H1 (cell line): Measurements from ENCODE around the gene PLXDC2. TPM values are rescaled to one million over a fixed set of nuclear protein-coding genes. Genes with fewer than 3 reads are reported as not detected.

Experiments
- CTCF ChIA-PET: fragments of 300-600 bp; sonication (Branson Sonifier 250); formaldehyde crosslinking; loops from one replicate; lab custom pipeline; 2021; ENCODE audit not compliant: partially characterized antibody; lab: Charles Lee
- POLR2A ChIA-PET: fragments of 300-600 bp; sonication (Branson Sonifier 250); formaldehyde crosslinking; loops from one replicate; lab custom pipeline; 2021; ENCODE audit warnings: inconsistent platforms; ENCODE audit not compliant: partially characterized antibody; lab: Charles Lee
- DNase-seq, 2 experiments: peaks; one replicate each; pipeline versions ENCODE4 v3.0.0 to v3.0.0-alpha.2; 2010 to 2022; ENCODE audit warnings: low spot score in 2 of 2, low read depth in 1 of 2, mixed read lengths in 1 of 2
- FAIRE-seq: peaks from 2 replicates; lab custom pipeline; 2011; peaks lifted over from hg19 to GRCh38; lab: Jason Lieb, UNC
- H2AFZ ChIP-seq: 2 replicates; pipeline ENCODE4 v1.8.1; 2012; ENCODE audit warnings: low read length, inconsistent platforms
- H2AK5ac ChIP-seq: 2 replicates; pipeline ENCODE4 v1.6.1; 2013; ENCODE audit warnings: low read depth, low read length
- H2BK120ac ChIP-seq: replicated peaks from 2 replicates; pipeline ENCODE3; 2013; ENCODE audit warnings: low read depth, low read length, inconsistent platforms
- H2BK12ac ChIP-seq: 2 replicates; pipeline ENCODE4 v1.6.1; 2013; ENCODE audit warnings: low read depth, low read length
- H2BK15ac ChIP-seq: 2 replicates; pipeline ENCODE4 v1.6.1; 2013; ENCODE audit warnings: low read length
- H2BK20ac ChIP-seq: 2 replicates; pipeline ENCODE4 v1.6.1; 2013; ENCODE audit warnings: low read length
- H2BK5ac ChIP-seq: 2 replicates; pipeline ENCODE4 v1.6.1; 2013; ENCODE audit warnings: low read depth, low read length
- H3K14ac ChIP-seq: 2 replicates; pipeline ENCODE4 v1.6.1; 2013; ENCODE audit warnings: inconsistent platforms; ENCODE audit not compliant: insufficient read length
- H3K18ac ChIP-seq: 2 replicates; pipeline ENCODE4 v1.6.1; 2013; ENCODE audit warnings: low read length; ENCODE audit errors: extremely low read depth
- H3K23ac ChIP-seq: 2 replicates; pipeline ENCODE4 v1.6.1; 2013; ENCODE audit warnings: inconsistent platforms; ENCODE audit not compliant: insufficient read length
- H3K23me2 ChIP-seq: 2 replicates; pipeline ENCODE4 v1.6.1; 2013; ENCODE audit warnings: low read depth, low read length
- H3K27ac ChIP-seq: 2 replicates; pipeline ENCODE4 v1.6.1; 2011; ENCODE audit warnings: low read depth, low read length, inconsistent platforms
- H3K27me3 ChIP-seq, 4 experiments: replicated peaks in 1 of 4; 1 replicate in 1 of 4; 2 replicates in 3 of 4; pipeline versions ENCODE4 v1.6.1 to v1.8.1; 2011 to 2013; ENCODE audit warnings: low read length in 3 of 4, mild to moderate bottlenecking in 3 of 4, inconsistent platforms in 2 of 4, mixed read lengths in 2 of 4, moderate library complexity in 1 of 4; ENCODE audit not compliant: control insufficient read depth in 3 of 4, insufficient read depth in 3 of 4; ENCODE audit errors: extremely low read depth in 1 of 4
- H3K36me3 ChIP-seq, 4 experiments: 2 replicates each; pipeline versions ENCODE4 v1.6.1 to v1.8.1; 2011 to 2013; ENCODE audit warnings: mild to moderate bottlenecking in 4 of 4, low read length in 3 of 4, moderate library complexity in 2 of 4, control low read depth in 1 of 4, inconsistent platforms in 1 of 4; ENCODE audit not compliant: insufficient read depth in 4 of 4, control insufficient read depth in 2 of 4
- H3K4ac ChIP-seq: replicated peaks from 2 replicates; pipeline ENCODE3; 2013; ENCODE audit warnings: low read length, low read depth, mixed read lengths, inconsistent platforms; ENCODE audit not compliant: insufficient read length
- H3K4me1 ChIP-seq, 4 experiments: replicated peaks in 1 of 4; 1 replicate in 1 of 4; 2 replicates in 3 of 4; pipeline versions ENCODE4 v1.6.1 to v1.8.1; 2011 to 2013; ENCODE audit warnings: low read length in 3 of 4, inconsistent platforms in 2 of 4, mixed read lengths in 1 of 4; ENCODE audit not compliant: insufficient read depth in 4 of 4, control insufficient read depth in 3 of 4
- H3K4me2 ChIP-seq, 2 experiments: 2 replicates each; pipeline versions ENCODE4 v1.6.1 to v1.8.1; 2011 to 2013; ENCODE audit warnings: low read depth in 2 of 2, low read length in 2 of 2, control low read depth in 1 of 2, inconsistent platforms in 1 of 2, mild to moderate bottlenecking in 1 of 2; ENCODE audit not compliant: insufficient read depth in 1 of 2
- H3K4me3 ChIP-seq, 4 experiments: fragments of 200-600, 300-600 bp in 1 of 4; sonication (generic), shearing (Covaris generic), sonication (Bioruptor Twin) in 1 of 4; 2 replicates each; pipeline versions ENCODE4 v1.5.1 to v1.8.1; 2011 to 2016; ENCODE audit warnings: low read length in 4 of 4, low read depth in 3 of 4, control low read depth in 2 of 4, inconsistent platforms in 2 of 4, mild to moderate bottlenecking in 2 of 4, mixed read lengths in 1 of 4, moderate library complexity in 1 of 4; ENCODE audit not compliant: insufficient read depth in 2 of 4; ENCODE audit errors: extremely low read depth in 1 of 4
- H3K56ac ChIP-seq: replicated peaks from 2 replicates; pipeline ENCODE3; 2013; ENCODE audit warnings: low read depth, mild to moderate bottlenecking, mixed read lengths, low read length, inconsistent platforms; ENCODE audit not compliant: insufficient read length
- H3K79me1 ChIP-seq: 2 replicates; pipeline ENCODE4 v1.6.1; 2013; ENCODE audit warnings: low read depth, low read length, control low read depth
- H3K79me2 ChIP-seq, 2 experiments: 2 replicates each; pipeline versions ENCODE4 v1.6.1 to v1.8.1; 2012 to 2013; ENCODE audit warnings: low read length in 2 of 2, mild to moderate bottlenecking in 2 of 2, inconsistent platforms in 1 of 2; ENCODE audit not compliant: insufficient read depth in 2 of 2, control insufficient read depth in 1 of 2
- H3K9ac ChIP-seq, 4 experiments: replicated peaks in 1 of 4; 1 replicate in 1 of 4; 2 replicates in 3 of 4; pipeline versions ENCODE4 v1.6.1 to v1.8.1; 2011 to 2013; ENCODE audit warnings: low read depth in 3 of 4, low read length in 3 of 4, control low read depth in 2 of 4, mild to moderate bottlenecking in 2 of 4, moderate library complexity in 2 of 4, inconsistent platforms in 1 of 4; ENCODE audit errors: extremely low read depth in 1 of 4
- H3K9me3 ChIP-seq, 2 experiments: 2 replicates each; pipeline versions ENCODE4 v1.6.1 to v1.8.1; 2012 to 2013; ENCODE audit warnings: mild to moderate bottlenecking in 2 of 2, moderate library complexity in 2 of 2, control low read depth in 1 of 2, inconsistent platforms in 1 of 2, low read depth in 1 of 2, low read length in 1 of 2, mixed read lengths in 1 of 2; ENCODE audit not compliant: insufficient read depth in 2 of 2
- H4K20me1 ChIP-seq, 2 experiments: replicated peaks in 1 of 2; 2 replicates each; pipeline versions ENCODE3 to v1.8.1; 2011 to 2013; ENCODE audit warnings: inconsistent platforms in 2 of 2, low read length in 2 of 2, mild to moderate bottlenecking in 1 of 2; ENCODE audit not compliant: insufficient read depth in 2 of 2, control insufficient read depth in 1 of 2
- H4K5ac ChIP-seq: 2 replicates; pipeline ENCODE4 v1.6.1; 2013; ENCODE audit warnings: low read length, low read depth, mixed read lengths, inconsistent platforms; ENCODE audit not compliant: insufficient read length
- H4K8ac ChIP-seq: 2 replicates; pipeline ENCODE4 v1.8.0; 2013; ENCODE audit warnings: mild to moderate bottlenecking, moderate library complexity, low read length, inconsistent platforms; ENCODE audit not compliant: insufficient read depth; ENCODE audit errors: extremely low read depth
- H4K91ac ChIP-seq: replicated peaks from 2 replicates; pipeline ENCODE3; 2013; ENCODE audit warnings: low read length, mixed read lengths, inconsistent platforms; ENCODE audit not compliant: insufficient read length
- GABPA ChIP-seq: IDR thresholded peaks from 2 replicates; pipeline ENCODE4 v1.6.1; 2011; ENCODE audit warnings: mild to moderate bottlenecking, low read length, moderate library complexity, borderline replicate concordance; ENCODE audit not compliant: insufficient read depth
- GTF2F1 ChIP-seq: IDR thresholded peaks from 2 replicates; pipeline ENCODE4 v1.6.1; 2012; ENCODE audit warnings: low read depth, low read length, improper control_type of control experiment, borderline replicate concordance
- KDM1A ChIP-seq: fragments of 200-600, 300-600 bp; sonication (generic); IDR thresholded peaks from 2 replicates; pipeline ENCODE4 v1.7.1; 2016; ENCODE audit warnings: mild to moderate bottlenecking, low read length, borderline replicate concordance
- POLR2A ChIP-seq, 2 experiments: IDR thresholded peaks; 1 replicate in 1 of 2; 2 replicates in 1 of 2; pipeline ENCODE4 v1.6.1; 2011; ENCODE audit warnings: low read depth in 2 of 2, low read length in 2 of 2, mild to moderate bottlenecking in 2 of 2; ENCODE audit errors: control extremely low read depth in 1 of 2
- RAD21 ChIP-seq, 2 experiments: IDR thresholded peaks in 1 of 2; conservative IDR thresholded peaks in 1 of 2; 2 replicates each; pipeline ENCODE4 v1.6.1; 2011; ENCODE audit warnings: low read depth in 2 of 2, low read length in 2 of 2, improper control_type of control experiment in 1 of 2, inconsistent platforms in 1 of 2, mild to moderate bottlenecking in 1 of 2, moderate library complexity in 1 of 2
- RNF2 ChIP-seq: fragments of 200-900, 300-1000 bp; sonication (generic); IDR thresholded peaks from 2 replicates; pipeline ENCODE4 v1.7.1; 2016; ENCODE audit warnings: borderline replicate concordance, low read depth, mild to moderate bottlenecking, antibody characterized with exemption, low read length; ENCODE audit not compliant: poor library complexity, severe bottlenecking; ENCODE audit errors: missing control alignments
- RXRA ChIP-seq: IDR thresholded peaks from 2 replicates; pipeline ENCODE4 v1.6.1; 2011; ENCODE audit warnings: low read depth, mild to moderate bottlenecking, low read length, moderate library complexity; ENCODE audit not compliant: insufficient read depth
- TAF1 ChIP-seq: IDR thresholded peaks from 2 replicates; pipeline ENCODE4 v1.6.1; 2011; ENCODE audit warnings: mild to moderate bottlenecking, low read depth, low read length
- WGBS, 2 experiments: shearing (Covaris generic) in 1 of 2; methylation state at CpG; one replicate each; pipeline versions ENCODE4 v1.1.6 to v1.1.7; 2013 to 2015; ENCODE audit warnings: low lambda C conversion rate in 2 of 2, mixed read lengths in 2 of 2, inconsistent platforms in 1 of 2, low coverage in 1 of 2, missing lambda C conversion rate in 1 of 2; ENCODE audit not compliant: insufficient replicate concordance in 2 of 2, insufficient coverage in 1 of 2, insufficient read length in 1 of 2; ENCODE audit errors: extremely low coverage in 1 of 2, missing lambda C conversion rate in 1 of 2; 5-methylcytosine and 5-hydroxymethylcytosine counted together
- polyA plus RNA-seq, 7 experiments: library from polyadenylated mRNA; depleted of rRNA in 3 of 7; stranded (reverse) in 5 of 7; unstranded in 2 of 7; fragments of >200 nt in 5 of 7; fragments of 200-250 nt in 2 of 7; gene quantifications; 1 replicate in 5 of 7; 2 replicates in 1 of 7; 4 replicates in 1 of 7; pipeline versions ENCODE4 v1.2.1 to v1.2.3, GENCODE V29; 2011 to 2013; ENCODE audit warnings: missing spikeins in 2 of 7, mixed read lengths in 2 of 7
- total RNA-seq: library from RNA; stranded (reverse); fragmentation: NEBNext Ultra II Directional; extraction: Animal tissue kit (Norgen Biotek cat#: 25700); gene quantifications from 2 replicates; pipeline ENCODE4 v1.2.1, GENCODE V29; 2021
- TF ChIP-seq, protein P1 (sequence below), 3 experiments: IDR thresholded peaks; 1 replicate in 2 of 3; 2 replicates in 1 of 3; pipeline versions ENCODE4 v1.5.1 to v1.6.1; 2011; ENCODE audit warnings: low read length in 3 of 3, mild to moderate bottlenecking in 3 of 3, inconsistent platforms in 2 of 3, low read depth in 1 of 3, moderate library complexity in 1 of 3; ENCODE audit not compliant: insufficient read depth in 1 of 3; ENCODE audit errors: control extremely low read depth in 1 of 3

Gene PLXDC2
- total and polyA plus RNA-seq, 2 of the 8 experiments (the other 6 are each of a cell fraction or from before 2014, with no cell fraction given) = 23.0 to 40.5 TPM

DNA sequence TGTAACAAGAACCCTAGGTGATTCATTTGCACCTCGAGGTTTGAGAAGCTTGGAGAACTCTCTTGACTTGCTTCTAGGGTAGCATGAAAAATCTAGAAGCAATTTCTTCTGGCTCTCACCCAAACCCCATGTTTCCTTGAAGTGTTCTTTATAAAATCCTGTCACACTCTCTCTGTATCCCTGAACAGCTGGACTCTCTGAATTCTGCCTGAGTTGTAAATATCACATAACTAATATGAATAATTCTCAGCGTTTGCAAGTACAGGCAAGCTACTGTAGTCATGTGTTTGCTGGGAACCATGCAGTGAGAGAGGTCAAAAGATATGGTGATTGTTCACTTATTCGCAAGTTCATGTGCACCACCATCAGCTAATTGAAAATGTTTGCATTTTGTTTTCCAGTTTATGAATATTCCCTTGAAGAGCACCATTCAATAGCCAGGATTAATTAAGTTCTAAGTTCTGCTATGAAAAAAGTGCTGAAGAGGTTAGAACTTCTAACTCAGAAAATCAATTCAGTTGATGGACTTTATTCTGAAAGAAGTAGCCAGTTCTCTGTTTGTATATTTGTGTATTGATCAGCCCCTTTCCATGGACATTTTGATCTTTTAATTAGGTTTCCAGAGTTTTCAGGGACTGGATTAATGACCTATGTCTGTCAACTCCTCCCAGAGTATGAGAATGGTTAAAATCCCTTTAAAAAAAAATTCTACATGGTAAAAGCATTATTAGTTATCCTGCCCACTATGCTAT, 243.0 kb downstream of the PLXDC2 start:
- no peak overlapping the region for H2BK15ac ChIP-seq
- no peak overlapping the region for H4K5ac ChIP-seq
- no peak overlapping the region for H3K27ac ChIP-seq
- 64% methylated on average over 3 of the region's 3 CpGs; no CpG with 5 or more reads in 1 of the 2 experiments for WGBS, 2 experiments
- POLR2A ChIA-PET = interaction anchor here (0.9 to 1.0 kb wide), 2 partner anchors 20 to 54 kb away, joined by 3 read pairs; no protein-coding TSS in a partner anchor
- H2AFZ ChIP-seq = no peak overlapping the region
- H3K4me2 ChIP-seq = no peak overlapping the region
- no peak overlapping the region for H2BK5ac ChIP-seq
- H2BK120ac ChIP-seq = no peak overlapping the region
- no peak overlapping the region for H2BK12ac ChIP-seq
- FAIRE-seq = no peak
- H3K23ac ChIP-seq = no peak overlapping the region
- H2BK20ac ChIP-seq = no peak overlapping the region
- no peaks in the 10 kb centered on the region; the same call in 1 of the 2 replicates for H3K79me1 ChIP-seq
- H3K4ac ChIP-seq = no peak overlapping the region
- no peak overlapping the region for H4K8ac ChIP-seq
- DNase-seq = no peak
- H3K9me3 ChIP-seq = peaks cover 3 to 5% of the 10 kb centered on the region in 2 experiments; a peak in 3 of 4 replicates
- H3K9ac ChIP-seq = no peak overlapping the region
- no peak overlapping the region for H3K18ac ChIP-seq
- peaks cover 0 to 5% of the 10 kb centered on the region in 2 experiments; a peak in 1 of 4 replicates for H3K79me2 ChIP-seq
- no peak overlapping the region for H3K14ac ChIP-seq
- H3K23me2 ChIP-seq = no peaks in the 10 kb centered on the region; the same call in 1 of the 2 replicates
- H3K36me3 ChIP-seq = peaks cover 0 to 2% (median 0%) of the 10 kb centered on the region in 4 experiments; a peak in 1 of 8 replicates
- H2AK5ac ChIP-seq = no peak overlapping the region
- H4K20me1 ChIP-seq = no peaks in the 10 kb centered on the region
- H4K91ac ChIP-seq = no peak overlapping the region
- H3K4me1 ChIP-seq = no peaks in the 10 kb centered on the region
- no peaks in the 10 kb centered on the region for H3K27me3 ChIP-seq
- H3K4me3 ChIP-seq = no peak overlapping the region
- CTCF ChIA-PET = no interaction called here
- H3K56ac ChIP-seq = no peak overlapping the region
- TF ChIP-seq RNF2 = no peak
- no peak for TF ChIP-seq RXRA
- no peak for TF ChIP-seq POLR2A (IDR thresholded peaks at IDR 0.05; ENCODE audit: control extremely low read depth in 1 of 2, low read depth in 2 of 2, low read length in 2 of 2)
- no peak for TF ChIP-seq TAF1
- TF ChIP-seq, protein P1, sequence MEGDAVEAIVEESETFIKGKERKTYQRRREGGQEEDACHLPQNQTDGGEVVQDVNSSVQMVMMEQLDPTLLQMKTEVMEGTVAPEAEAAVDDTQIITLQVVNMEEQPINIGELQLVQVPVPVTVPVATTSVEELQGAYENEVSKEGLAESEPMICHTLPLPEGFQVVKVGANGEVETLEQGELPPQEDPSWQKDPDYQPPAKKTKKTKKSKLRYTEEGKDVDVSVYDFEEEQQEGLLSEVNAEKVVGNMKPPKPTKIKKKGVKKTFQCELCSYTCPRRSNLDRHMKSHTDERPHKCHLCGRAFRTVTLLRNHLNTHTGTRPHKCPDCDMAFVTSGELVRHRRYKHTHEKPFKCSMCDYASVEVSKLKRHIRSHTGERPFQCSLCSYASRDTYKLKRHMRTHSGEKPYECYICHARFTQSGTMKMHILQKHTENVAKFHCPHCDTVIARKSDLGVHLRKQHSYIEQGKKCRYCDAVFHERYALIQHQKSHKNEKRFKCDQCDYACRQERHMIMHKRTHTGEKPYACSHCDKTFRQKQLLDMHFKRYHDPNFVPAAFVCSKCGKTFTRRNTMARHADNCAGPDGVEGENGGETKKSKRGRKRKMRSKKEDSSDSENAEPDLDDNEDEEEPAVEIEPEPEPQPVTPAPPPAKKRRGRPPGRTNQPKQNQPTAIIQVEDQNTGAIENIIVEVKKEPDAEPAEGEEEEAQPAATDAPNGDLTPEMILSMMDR (IDR thresholded peaks at IDR 0.05; ENCODE audit: control extremely low read depth in 1 of 3, insufficient read depth in 1 of 3, low read depth in 1 of 3, low read length in 3 of 3) = no peak
- TF ChIP-seq GTF2F1 = no peak
- no peak for TF ChIP-seq GABPA
- TF ChIP-seq RAD21 (IDR thresholded peaks at IDR 0.05 in 1 of 2, conservative IDR thresholded peaks at IDR 0.05 in 1 of 2; ENCODE audit: low read depth in 2 of 2, low read length in 2 of 2) = no peak
- TF ChIP-seq KDM1A = no peak
